CD4-positive, alpha-beta T cell treated with Interleukin-15 for 4 hours (primary cell): ENCODE data around the gene MS4A4A.
A peak's percentile ranks its signal among the peaks of the same experiment; 100 is the strongest.
"Not testable (repeated sequence)": the region's sequence is repeated elsewhere in the genome, so short reads cannot be mapped to it uniquely, and the experiment has no call there.

Experiments used
- DNase-seq: peaks from one replicate; pipeline ENCODE4 v3.0.0-alpha.2; 2020; ENCODE audit warnings: low spot score

The MS4A4A gene

GRCh38 chr11:60301884-60302283, 21.4 kb downstream of the MS4A4A start:
- not testable (repeated sequence) for DNase-seq

- no peak for DNase-seq
These were observed 23.2 kb downstream of the MS4A4A start for GRCh38 chr11:60303661-60304060.

DNA sequence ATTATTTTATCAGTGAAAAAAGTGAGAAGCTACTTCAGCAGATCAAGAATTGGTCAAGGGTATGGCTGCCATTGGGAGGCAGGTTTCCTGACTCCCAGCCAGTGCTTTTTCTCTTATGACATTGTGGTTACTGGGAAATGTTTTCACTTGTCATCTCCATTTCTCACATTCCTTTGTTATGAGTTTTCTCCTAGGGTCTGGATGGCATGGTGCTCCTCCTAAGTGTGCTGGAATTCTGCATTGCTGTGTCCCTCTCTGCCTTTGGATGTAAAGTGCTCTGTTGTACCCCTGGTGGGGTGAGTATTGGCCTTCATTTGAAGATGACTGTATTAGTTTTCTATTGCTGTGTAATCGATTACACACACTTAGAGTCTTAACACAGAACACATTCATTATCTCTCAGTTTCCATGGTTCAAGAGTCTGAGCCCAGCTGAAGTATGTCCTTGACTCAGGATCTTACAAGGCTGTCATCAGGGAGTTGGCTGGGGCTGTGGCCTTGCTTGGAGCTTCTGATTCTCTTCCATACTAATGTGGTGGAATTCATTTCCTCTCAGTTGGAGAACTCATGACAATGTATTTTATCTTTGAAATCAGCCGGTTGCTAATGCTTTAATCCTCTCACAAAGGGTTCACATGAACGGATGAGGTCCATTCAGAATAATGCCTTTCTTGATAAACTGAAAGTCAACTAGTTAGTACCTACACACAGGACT, 25.6 kb downstream of the MS4A4A start:
- DNase-seq = no peak

GRCh38 chr11:60307507-60308195, 27.2 kb downstream of the MS4A4A start:
- DNase-seq = no peak

- DNase-seq = no peak
These were observed 30.0 kb downstream of the MS4A4A start for GRCh38 chr11:60310407-60310998.

DNA sequence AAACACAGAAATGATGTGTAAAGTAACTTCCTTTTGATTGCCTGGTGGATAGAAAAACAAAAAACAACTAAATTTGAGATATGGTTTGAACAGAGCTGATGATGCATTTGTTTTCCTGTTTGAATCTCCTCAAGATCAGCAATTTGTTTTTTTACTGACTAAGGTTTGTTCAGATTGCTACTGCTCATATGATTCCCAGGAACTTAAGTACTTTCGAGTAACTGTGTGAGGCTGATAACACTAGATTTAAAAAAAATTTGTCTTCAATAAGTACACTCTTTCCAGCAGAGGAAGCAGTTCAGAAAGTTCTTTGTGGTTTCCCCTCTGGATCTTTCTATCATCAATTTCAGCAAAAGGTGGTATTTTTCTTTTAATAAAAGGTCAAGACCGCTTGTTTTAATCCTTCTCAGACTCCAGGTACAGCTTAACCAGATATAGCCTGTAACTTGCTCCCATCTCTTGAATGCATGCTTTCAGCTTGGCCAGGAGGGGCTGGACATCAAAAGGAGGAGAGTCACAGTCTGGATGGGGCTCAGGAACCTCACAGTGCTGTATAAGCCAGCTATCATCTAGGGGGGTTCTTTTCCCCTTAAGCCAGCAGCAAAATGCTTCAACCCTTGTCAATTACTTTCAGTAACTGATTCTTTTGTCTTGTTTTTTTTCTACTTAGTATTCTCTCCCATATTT, 34.3 kb downstream of the MS4A4A start:
- no peak for DNase-seq

- no peak for DNase-seq
These were observed 35.4 kb downstream of the MS4A4A start for GRCh38 chr11:60315871-60316270.

DNA sequence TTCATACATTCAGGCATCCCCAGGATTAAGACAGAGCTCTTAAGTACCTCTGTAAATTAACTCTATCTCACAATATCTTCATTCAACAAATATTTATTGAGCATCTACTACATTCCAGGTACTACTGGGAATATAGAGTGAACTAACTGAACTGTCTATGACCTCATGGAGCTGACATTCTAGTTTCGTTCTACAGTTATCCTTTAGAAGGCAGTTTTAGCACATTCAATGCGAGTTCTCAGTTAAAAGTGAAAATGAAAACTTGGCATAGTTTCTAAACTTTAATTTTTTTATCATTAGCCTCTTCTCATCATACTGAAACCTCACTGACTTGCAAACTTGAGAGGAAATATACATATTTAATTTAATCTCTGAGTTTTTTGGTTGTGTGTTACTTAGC, 35.9 kb downstream of the MS4A4A start:
- DNase-seq = no peak

GRCh38 chr11:60318726-60319125, 38.3 kb downstream of the MS4A4A start:
- no peak for DNase-seq

- DNase-seq = no peak
These were observed 40.6 kb downstream of the MS4A4A start for GRCh38 chr11:60321051-60321450.

DNA sequence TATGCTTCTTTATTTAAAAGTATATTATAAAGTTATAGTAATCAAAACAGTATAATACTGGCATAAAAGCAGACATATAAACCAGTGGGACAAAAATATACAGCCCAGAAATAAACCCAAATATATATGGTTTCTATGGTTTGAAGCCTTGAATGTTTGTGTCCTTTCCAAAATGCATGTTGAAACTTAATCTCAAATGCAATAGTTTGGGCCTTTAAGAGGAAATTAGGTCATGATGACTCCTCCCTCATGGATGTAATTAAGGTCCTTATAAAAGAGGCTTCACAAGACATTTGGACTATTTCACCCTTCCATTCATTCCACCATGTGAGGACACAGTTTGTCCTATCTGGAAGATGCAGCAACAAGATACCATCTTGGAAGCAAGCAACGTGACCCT, 46.5 kb downstream of the MS4A4A start, which contains the start of gene MS4A6E:
TSS of gene MS4A6E (plus strand) at position 301 of the 400 bp plus-strand sequence. CDS start 7,641 bp downstream, outside the sequence.
- DNase-seq = no peak

GRCh38 chr11:60328460-60328859, 48.0 kb downstream of the MS4A4A start:
- DNase-seq = no peak

- no peak for DNase-seq
These were observed 52.4 kb downstream of the MS4A4A start for GRCh38 chr11:60332846-60333245.

- peak; percentile 65 for DNase-seq
These were observed 53.6 kb downstream of the MS4A4A start for GRCh38 chr11:60334005-60334620.

GRCh38 chr11:60336767-60337391, 56.4 kb downstream of the MS4A4A start:
- DNase-seq = no peak

GRCh38 chr11:60338053-60338452, 57.6 kb downstream of the MS4A4A start:
- no peak for DNase-seq

DNA sequence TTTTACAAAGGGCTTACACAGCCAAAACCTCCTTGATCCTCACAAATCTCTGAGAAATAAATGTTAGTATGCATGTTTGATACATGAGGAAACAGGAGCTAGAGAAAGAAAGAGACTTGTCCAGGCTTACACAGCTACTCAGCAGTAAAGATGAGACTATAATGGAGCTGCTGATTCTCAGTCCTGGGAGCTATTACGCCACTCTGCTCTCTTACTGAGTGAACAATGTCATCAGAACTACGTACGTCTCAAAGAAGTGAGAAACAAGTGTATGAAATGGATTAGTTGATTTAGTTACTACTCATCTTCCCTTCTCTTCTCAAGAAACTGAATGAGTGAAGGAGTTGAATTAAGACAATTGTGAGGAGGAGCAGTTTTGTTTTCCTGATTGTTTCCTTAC, 58.9 kb downstream of the MS4A4A start:
- no peak for DNase-seq

DNA sequence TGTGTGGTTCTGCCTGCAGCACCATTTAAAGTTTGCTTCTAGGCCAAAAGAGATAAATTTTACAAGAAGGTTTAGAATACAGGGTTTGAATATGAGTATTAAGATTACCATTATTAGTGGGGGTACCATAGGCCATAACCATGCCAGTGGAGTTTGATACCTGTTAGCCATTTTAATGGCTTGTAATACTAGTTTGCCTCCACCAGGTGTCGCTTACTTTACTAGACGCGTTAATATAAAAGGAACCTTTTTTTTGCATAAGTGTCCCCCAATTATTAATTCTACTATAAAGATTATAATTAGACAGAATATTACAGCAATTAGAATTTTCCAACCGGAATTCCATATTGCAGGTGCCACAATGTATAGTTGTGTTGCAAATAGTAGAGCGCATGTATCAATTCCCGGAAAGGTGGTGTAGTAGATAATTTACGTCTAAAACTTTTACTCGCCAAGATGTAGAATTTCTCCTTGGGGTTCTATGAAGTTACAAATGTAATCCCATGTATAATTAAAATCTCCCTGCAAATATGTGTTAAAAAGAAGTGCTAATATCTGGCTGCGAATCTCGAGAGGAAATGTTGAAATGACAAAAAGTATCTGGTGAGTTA, 62.7 kb downstream of the MS4A4A start:
- DNase-seq = peak; percentile 11

- no peak for DNase-seq
These were observed 63.7 kb downstream of the MS4A4A start for GRCh38 chr11:60344146-60344545.

- no peak for DNase-seq
These were observed 65.0 kb downstream of the MS4A4A start for GRCh38 chr11:60345489-60345888.

- no peak for DNase-seq
These were observed 66.8 kb downstream of the MS4A4A start for GRCh38 chr11:60347084-60347797.
